Medulla oblongata (tissue), 1 donor: ENCODE data around the gene PCIF1.
A peak's percentile ranks its signal among the peaks of the same experiment; 100 is the strongest.
"Not testable (repeated sequence)": the region's sequence is repeated elsewhere in the genome, so short reads cannot be mapped to it uniquely, and the experiment has no call there.

Source experiments
- DNase-seq: peaks from one replicate; pipeline ENCODE4 v3.0.0-alpha.2; 2015; ENCODE audit errors: extremely low spot score

Gene PCIF1

GRCh38 chr20:45947110-45947866 lies 12.8 kb downstream of the PCIF1 start:
- DNase-seq, result no peak

- no peak for DNase-seq
Observed at GRCh38 chr20:45948261-45948733, 13.8 kb downstream of the PCIF1 start.

DNA sequence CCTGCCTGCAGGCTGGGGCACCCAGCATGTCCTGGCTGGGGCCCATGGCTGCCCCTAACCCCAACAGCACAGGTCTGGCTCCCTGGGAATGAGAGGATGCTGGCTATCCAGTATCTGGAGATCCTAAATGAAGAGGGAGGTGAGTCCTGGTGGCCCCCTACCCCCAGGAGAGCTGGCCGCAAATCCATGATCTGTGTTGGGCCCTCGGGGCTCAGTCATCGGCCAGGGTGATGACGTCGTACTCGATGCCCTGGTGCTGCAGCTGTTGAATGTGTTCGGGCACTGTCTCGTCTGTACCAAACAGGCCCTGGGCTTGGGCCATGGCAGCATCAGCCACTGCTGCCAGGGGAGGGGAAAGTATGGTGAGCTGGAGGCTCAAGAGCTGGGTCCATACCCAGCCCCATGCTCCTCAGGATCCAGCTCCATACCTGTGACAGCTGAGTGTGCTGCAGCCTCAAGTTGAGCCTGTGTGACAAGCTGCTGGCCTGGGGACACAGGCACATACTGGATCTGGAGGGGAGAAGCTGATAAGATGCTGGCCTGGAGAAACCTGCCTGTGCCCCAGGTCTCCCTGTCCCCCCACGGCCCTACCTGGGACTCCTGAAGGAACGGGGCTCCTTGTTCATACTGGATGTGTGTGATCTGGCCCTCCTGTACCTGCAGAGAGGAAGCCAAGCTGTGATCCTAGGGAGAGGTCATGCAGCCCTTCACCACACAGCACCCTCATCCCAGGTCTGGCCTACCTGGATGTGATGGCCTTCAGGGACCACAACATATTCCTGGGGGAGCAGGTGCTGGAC lies 14.5 kb downstream of the PCIF1 start:
- no peak for DNase-seq

DNA sequence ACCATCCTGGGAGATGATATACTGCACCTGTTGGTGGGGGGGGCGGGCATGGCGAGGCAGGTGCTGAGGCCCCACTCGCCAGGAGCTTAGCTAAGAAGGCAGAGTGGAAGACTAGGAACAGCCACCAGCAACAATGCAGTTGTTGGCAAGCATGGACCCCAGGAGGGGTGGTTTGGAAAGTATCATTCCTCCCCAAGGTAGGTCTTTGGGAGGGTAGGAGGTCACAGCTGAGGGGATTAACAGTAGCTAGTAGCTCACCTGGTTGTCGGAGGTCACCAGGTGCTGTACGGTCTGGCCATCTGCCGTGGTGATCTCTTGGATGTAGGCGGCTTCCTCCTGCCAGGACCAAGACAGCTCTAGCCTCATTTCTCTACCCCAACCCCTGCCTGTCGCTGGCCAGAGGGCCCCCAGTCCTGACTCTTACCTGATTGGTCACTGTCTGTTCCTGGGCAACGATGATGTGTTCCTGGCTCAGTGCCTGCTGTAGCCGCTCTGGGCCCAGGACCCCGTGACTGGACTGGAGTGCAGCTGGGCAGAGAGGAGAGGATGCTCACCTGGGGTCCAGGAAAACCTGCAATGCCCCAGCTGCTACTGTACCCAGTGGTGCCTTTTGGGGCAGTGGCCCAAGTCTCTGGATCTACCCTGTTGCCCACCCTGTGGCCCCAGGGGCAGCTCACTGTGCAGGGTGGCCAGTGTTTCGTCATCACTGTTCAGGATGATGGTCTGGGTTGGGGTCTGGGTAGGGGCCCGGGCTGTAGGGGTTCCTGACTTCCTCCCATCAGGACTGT lies 15.3 kb downstream of the PCIF1 start:
- DNase-seq, result no peak

DNA sequence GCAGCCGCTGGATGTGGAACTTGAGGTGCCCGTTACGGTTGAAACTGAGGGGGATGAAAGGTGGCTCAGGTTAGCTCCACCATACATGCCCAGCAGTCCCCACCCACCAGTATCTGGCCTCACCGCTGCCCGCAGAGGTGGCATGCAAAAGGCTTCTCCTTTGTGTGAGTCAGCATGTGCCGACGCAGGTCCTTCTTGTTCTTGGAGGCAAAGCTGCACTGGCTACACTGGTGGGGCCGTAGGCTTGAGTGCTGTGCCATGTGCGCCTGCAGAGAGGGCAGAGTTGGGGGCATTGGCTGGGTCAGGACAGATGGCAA lies 15.8 kb downstream of the PCIF1 start:
- no peak for DNase-seq

GRCh38 chr20:45951925-45952834 lies 17.7 kb downstream of the PCIF1 start:
- DNase-seq, result no peak

DNA sequence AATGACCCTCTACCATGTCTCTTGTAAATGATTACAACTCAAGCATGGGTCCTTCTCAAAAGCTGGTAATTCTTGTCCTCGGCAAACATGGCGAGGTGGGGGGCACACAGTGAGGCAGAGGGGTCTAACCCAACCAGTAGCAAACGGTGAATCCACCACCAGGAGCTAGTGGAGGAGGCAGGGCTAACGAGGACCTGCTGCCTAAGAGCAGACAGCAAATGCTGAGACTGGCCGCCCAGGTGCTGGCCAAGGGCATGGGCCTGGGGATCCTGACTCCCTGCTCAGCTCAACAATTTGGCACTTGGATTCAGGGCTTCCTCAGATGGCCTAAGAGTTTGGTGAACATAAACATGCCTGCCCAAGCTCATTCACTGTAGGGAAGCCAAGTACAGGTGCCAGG lies 18.4 kb downstream of the PCIF1 start:
- no peak for DNase-seq

- no peak for DNase-seq
Observed at GRCh38 chr20:45953672-45954071, 19.2 kb downstream of the PCIF1 start.

DNA sequence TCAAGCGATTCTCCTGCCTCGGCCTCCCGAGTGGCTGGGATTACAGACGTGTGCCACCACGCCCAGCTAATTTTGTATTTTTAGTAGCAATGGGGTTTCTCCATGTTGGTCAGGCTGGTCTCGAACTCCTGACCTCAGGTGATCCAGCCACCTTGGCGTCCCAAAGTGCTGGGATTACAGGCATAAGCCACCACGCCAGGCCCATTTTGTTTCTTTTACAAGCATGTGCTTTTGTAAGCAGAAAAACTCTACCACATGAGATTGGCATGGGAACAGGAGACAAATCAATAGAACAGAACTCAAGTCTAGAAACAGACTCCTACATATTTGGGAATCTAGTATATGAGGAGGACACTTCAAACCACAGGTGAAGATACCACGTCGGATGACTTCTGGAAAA lies 21.8 kb downstream of the PCIF1 start:
- DNase-seq, result not testable (repeated sequence)

GRCh38 chr20:45957021-45957941 lies 22.8 kb downstream of the PCIF1 start:
- no peak for DNase-seq

- DNase-seq, result no peak
Observed at GRCh38 chr20:45958593-45958992, 24.1 kb downstream of the PCIF1 start.

DNA sequence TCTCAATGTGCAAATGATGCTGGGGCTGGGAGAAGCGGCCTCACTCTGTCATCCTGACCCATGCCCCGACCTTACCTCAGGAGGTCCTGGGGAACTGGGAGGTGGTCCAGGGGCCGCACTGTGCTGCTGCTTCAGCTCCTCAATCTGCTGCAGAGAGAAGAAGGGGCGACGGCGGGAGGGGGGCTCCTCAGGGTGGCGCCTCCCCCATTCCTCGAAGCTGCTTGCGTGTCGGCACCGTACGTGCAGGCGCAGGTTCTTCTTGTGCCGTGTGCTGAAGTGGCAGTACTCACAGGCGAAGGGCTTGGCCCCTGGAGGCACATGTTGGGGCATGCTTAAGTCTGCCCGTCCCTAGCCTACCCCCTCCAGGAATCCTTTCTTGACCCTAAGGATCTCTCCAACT lies 24.6 kb downstream of the PCIF1 start:
- DNase-seq, result no peak

GRCh38 chr20:45959956-45960630 lies 25.6 kb downstream of the PCIF1 start:
- DNase-seq, result no peak

- DNase-seq, result no peak
Observed at GRCh38 chr20:45962031-45962755, 27.7 kb downstream of the PCIF1 start.

DNA sequence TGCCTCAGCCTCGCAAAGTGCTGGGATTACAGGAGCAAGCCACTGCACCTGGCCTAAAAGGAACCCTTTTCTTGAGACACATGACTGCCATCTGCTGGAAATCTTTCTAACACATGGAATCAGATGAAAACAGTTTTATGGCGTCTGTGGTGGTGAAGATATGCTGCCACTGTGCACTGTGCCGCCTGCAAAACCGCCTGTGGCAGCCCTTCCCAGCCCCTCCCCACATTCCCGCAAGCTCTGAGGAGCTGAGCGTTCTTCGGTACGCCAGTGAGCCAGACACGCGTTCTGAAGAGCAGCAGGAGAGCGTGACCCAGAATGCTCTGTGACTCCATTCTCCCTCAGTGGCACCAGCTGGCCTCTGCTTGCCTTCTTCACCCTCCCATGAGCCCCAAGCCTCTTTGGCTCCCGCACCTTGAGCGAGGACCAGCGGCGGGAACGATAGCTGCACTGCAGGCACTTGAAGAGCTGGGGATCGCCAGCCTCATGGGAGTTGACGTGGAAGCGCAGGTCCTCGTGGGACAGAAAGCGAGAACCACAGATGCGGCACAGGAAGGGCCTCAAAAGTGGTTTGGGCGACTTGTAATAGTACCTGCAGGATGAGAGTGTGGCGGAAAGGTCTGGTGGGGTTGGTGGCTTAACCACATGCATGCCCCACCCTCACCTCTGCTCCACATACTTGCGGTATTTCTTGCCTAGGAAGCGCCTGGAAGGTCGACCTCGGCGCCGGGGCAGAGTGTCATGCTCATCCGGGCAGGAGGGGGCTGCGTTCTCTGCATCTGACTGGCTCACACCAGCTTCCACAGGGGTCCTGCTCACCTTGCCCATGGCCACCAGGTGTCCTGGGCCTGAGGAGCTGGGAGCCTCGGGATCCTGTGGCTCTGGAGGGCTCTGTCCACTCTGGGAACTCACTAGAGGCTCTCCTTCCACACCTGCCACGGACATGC lies 28.8 kb downstream of the PCIF1 start:
- peak; percentile 25 for DNase-seq

DNA sequence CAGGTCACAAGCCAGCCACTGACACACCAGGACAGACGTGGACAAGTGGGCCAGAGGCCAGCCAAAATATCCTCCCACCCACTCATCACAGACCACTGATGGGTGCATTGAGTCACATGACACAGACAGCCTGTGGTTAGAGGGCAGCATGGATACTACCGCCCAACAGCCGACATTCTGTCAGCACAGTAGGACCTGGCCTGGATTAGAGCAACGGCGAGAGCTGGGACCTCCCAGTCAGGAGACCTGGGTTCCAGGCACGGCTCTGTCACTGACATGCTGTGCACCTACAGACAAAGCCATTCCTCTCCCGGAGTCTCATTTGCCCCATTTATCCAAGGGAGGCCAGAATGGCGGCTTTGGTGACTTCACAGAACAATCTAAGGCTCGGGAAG lies 29.5 kb downstream of the PCIF1 start:
- DNase-seq, result no peak

DNA sequence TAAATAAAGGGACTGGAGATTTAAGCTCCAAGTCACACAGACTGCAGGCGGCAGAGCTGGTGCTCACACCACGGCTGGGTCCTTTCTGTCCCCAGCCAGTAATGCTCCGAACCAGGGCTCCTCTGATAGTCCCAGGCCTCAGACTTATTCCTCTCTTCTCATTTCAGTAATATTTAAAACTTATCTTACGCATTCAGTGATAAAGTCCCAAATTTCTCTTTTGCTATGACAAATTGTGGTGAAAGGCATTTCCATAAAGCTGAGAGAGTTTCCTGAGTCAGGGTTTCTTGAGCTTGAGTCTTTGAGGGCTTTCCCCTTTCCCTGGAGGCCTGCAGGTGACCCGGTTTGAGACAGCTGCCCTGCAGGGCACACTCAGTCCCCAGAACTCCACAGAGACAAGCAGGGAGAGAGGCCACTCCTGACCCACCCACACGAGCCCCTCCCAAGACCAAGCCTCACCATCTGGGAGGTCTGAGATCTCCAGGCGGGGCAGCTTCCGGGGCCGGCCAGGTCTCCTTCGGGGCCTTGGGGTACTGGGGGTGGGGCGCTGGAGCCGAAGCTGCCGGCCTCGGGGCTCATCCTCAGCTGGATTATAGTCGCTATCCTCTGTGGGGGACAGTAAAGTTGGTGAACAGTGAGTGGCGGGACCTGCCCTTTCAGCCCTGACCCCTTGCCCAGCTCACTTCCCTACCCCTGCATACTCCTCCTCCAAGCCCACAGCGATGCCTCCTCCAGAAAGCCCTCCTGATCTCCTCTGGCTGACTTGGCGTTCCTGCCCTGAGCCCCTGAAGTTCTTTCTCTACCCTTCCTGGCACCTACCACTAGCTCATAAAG lies 30.9 kb downstream of the PCIF1 start:
- no peak for DNase-seq
